Stimulated activated CD8-positive, alpha-beta memory T cell treated with anti-CD3 and anti-CD28 coated beads, Interleukin-15, amount 100 ng/mL, for 4 hours (primary cell): ENCODE measurements around the gene DNAH3.
A peak's percentile ranks its signal among the peaks of the same experiment; 100 is the strongest.
"Not testable (repeated sequence)": the region's sequence is repeated elsewhere in the genome, so short reads cannot be mapped to it uniquely, and the experiment has no call there.

Experiments used
- DNase-seq, 2 donors: peaks; one replicate each; pipeline ENCODE4 v3.0.0-alpha.2; 2020; ENCODE audit warnings: low read depth in 2 of 2

The DNAH3 gene

GRCh38 chr16:21128991-21129390, 21.7 kb downstream of the DNAH3 start:
- DNase-seq, result no peak

- no peak for DNase-seq
Observed at GRCh38 chr16:21126518-21126917, 24.1 kb downstream of the DNAH3 start.

- no peak for DNase-seq
Observed at GRCh38 chr16:21125191-21125590, 25.5 kb downstream of the DNAH3 start.

GRCh38 chr16:21120976-21121520, 29.6 kb downstream of the DNAH3 start:
- no peak for DNase-seq

GRCh38 chr16:21117567-21117966, 33.1 kb downstream of the DNAH3 start:
- no peak for DNase-seq

GRCh38 chr16:21116148-21116693, 34.4 kb downstream of the DNAH3 start:
- no peak for DNase-seq

- DNase-seq, result not testable (repeated sequence)
Observed at GRCh38 chr16:21115551-21115950, 35.1 kb downstream of the DNAH3 start.

- DNase-seq, result no peak
Observed at GRCh38 chr16:21103941-21104860, 46.4 kb downstream of the DNAH3 start.

GRCh38 chr16:21101631-21102420, 48.8 kb downstream of the DNAH3 start:
- DNase-seq, result no peak

- DNase-seq, result no peak
Observed at GRCh38 chr16:21100447-21100846, 50.2 kb downstream of the DNAH3 start.

GRCh38 chr16:21097151-21097550, 53.5 kb downstream of the DNAH3 start:
- DNase-seq, result no peak

GRCh38 chr16:21094719-21095118, 55.9 kb downstream of the DNAH3 start:
- DNase-seq, result not testable (repeated sequence)

- no peak for DNase-seq
Observed at GRCh38 chr16:21092951-21093350, 57.7 kb downstream of the DNAH3 start.

- no peak for DNase-seq
Observed at GRCh38 chr16:21088646-21089538, 61.8 kb downstream of the DNAH3 start.

- DNase-seq, result no peak
Observed at GRCh38 chr16:21088143-21088542, 62.5 kb downstream of the DNAH3 start.

- DNase-seq, result no peak
Observed at GRCh38 chr16:21084631-21085225, 65.9 kb downstream of the DNAH3 start.

GRCh38 chr16:21083729-21084268, 66.8 kb downstream of the DNAH3 start:
- DNase-seq, result peak in 1 of 2 donors; percentile 13

GRCh38 chr16:21081329-21081728, 69.3 kb downstream of the DNAH3 start:
- no peak for DNase-seq

- DNase-seq, result no peak
Observed at GRCh38 chr16:21078563-21078962, 72.1 kb downstream of the DNAH3 start.

GRCh38 chr16:21076186-21076883, 74.3 kb downstream of the DNAH3 start:
- no peak for DNase-seq
